ENCODE measurements around the gene STXBP4. TPM values are rescaled to one million over a fixed set of nuclear protein-coding genes. Genes with fewer than 3 reads are reported as not detected.

Gene STXBP4
- total RNA-seq, 1 experiment from 2014 or later = 13.6 TPM

- RAD21 ChIA-PET (ENCODE audit: low non-redundant PET in 1 of 2, low total read pairs in 2 of 2, uncharacterized antibody in 2 of 2, unreplicated experiment in 2 of 2) = no interaction called here
- POLR2A ChIA-PET = interaction anchor here (0.7 kb wide), 1 partner anchor 13 kb away, joined by 3 read pairs; no protein-coding TSS in a partner anchor
- Histone ChIP-seq H3K79me2 (ENCODE audit: insufficient read depth, low read length) (no peaks in the 10 kb centered on the region), H4K20me1 (ENCODE audit: insufficient read depth) (no peaks in the 10 kb centered on the region), H3K27ac (ENCODE audit: low read depth, low read length) (no peak overlapping the region), H3K4me2 (ENCODE audit: low read length) (no peak overlapping the region), H3K9me2 (ENCODE audit: insufficient read depth) (no peaks in the 10 kb centered on the region), H3K4me3 (replicated peaks in 1 of 2; ENCODE audit: low read depth in 1 of 2, low read length in 2 of 2) (no peak overlapping the region), H3K36me3 (ENCODE audit: control insufficient read depth in 1 of 2, insufficient read depth in 2 of 2, low read length in 2 of 2) (no peaks in the 10 kb centered on the region), H2AFZ (ENCODE audit: low read depth, low read length, poor library complexity, severe bottlenecking) (no peak overlapping the region), H3K9me3 (ENCODE audit: control insufficient read depth in 1 of 2, insufficient read depth in 1 of 2, low read depth in 1 of 2, low read length in 2 of 2) (no peaks in the 10 kb centered on the region), H3K9ac (ENCODE audit: low read length) (no peak overlapping the region), H3K27me3 (ENCODE audit: insufficient read depth, low read length) (no peaks in the 10 kb centered on the region), H3K4me1 (ENCODE audit: control insufficient read depth in 1 of 2, insufficient read depth in 2 of 2, low read length in 2 of 2) (no peaks in the 10 kb centered on the region)
- TF ChIP-seq POLR2A (IDR thresholded peaks at IDR 0.05; ENCODE audit: borderline replicate concordance, extremely low read depth, insufficient read depth, insufficient read length) (no peak), FOSL1 (IDR thresholded peaks at IDR 0.05; ENCODE audit: low read depth) (no peak), CTCF (IDR thresholded peaks at IDR 0.05 in 2 of 3, conservative IDR thresholded peaks at IDR 0.05 in 1 of 3; ENCODE audit: borderline replicate concordance in 1 of 3, insufficient read depth in 1 of 3, low read depth in 2 of 3, low read length in 2 of 3) (no peak), JUND (IDR thresholded peaks at IDR 0.05) (no peak), RAD21 (IDR thresholded peaks at IDR 0.05; ENCODE audit: low read depth) (no peak), REST (IDR thresholded peaks at IDR 0.05; ENCODE audit: low read depth) (no peak), SP1 (IDR thresholded peaks at IDR 0.05; ENCODE audit: low read depth) (no peak), POLR2AphosphoS5 (IDR thresholded peaks at IDR 0.05; ENCODE audit: low read depth, low read length) (no peak), SIN3A (IDR thresholded peaks at IDR 0.05; ENCODE audit: low read depth) (no peak), YY1 (IDR thresholded peaks at IDR 0.05; ENCODE audit: extremely low read depth, insufficient replicate concordance, low read depth, low read length) (no peak), EZH2phosphoT487 (IDR thresholded peaks at IDR 0.05; ENCODE audit: borderline replicate concordance) (no peak), ZFX (IDR thresholded peaks at IDR 0.05) (no peak)
- no peak for DNase-seq (ENCODE audit: low read depth, low spot score)
- no TSS peak for BruUV-seq (replicated peaks)
- CTCF ChIA-PET = no interaction called here
- ATAC-seq = no peak
- intact Hi-C loops (cut with micrococcal nuclease) = no loop called here
These were observed 166.1 kb downstream of the STXBP4 start for GRCh38 chr17:55134486-55135157.
